ENCODE measurements around the gene GARS1. TPM values are rescaled to one million over a fixed set of nuclear protein-coding genes. Genes with fewer than 3 reads are reported as not detected.

GARS1 gene
- total RNA-seq, 1 donor from 2014 or later: 41.7 TPM

GRCh38 chr7:30659312-30659711, 64.6 kb downstream of the GARS1 start:
- H3K9me3 ChIP-seq: no peaks in the 10 kb centered on the region
- no peaks in the 10 kb centered on the region for H3K27me3 ChIP-seq
- H3K4me3 ChIP-seq: no peak overlapping the region
- H3K36me3 ChIP-seq: no peaks in the 10 kb centered on the region
- TF ChIP-seq, protein P1, sequence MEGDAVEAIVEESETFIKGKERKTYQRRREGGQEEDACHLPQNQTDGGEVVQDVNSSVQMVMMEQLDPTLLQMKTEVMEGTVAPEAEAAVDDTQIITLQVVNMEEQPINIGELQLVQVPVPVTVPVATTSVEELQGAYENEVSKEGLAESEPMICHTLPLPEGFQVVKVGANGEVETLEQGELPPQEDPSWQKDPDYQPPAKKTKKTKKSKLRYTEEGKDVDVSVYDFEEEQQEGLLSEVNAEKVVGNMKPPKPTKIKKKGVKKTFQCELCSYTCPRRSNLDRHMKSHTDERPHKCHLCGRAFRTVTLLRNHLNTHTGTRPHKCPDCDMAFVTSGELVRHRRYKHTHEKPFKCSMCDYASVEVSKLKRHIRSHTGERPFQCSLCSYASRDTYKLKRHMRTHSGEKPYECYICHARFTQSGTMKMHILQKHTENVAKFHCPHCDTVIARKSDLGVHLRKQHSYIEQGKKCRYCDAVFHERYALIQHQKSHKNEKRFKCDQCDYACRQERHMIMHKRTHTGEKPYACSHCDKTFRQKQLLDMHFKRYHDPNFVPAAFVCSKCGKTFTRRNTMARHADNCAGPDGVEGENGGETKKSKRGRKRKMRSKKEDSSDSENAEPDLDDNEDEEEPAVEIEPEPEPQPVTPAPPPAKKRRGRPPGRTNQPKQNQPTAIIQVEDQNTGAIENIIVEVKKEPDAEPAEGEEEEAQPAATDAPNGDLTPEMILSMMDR (IDR thresholded peaks at IDR 0.05): no peak
- H3K27ac ChIP-seq: no peak overlapping the region
- intact Hi-C loops (cut with DNase I): no loop called here
- no peak for DNase-seq (ENCODE audit: low spot score in 2 of 2)
- no peaks in the 10 kb centered on the region for H3K4me1 ChIP-seq

DNA sequence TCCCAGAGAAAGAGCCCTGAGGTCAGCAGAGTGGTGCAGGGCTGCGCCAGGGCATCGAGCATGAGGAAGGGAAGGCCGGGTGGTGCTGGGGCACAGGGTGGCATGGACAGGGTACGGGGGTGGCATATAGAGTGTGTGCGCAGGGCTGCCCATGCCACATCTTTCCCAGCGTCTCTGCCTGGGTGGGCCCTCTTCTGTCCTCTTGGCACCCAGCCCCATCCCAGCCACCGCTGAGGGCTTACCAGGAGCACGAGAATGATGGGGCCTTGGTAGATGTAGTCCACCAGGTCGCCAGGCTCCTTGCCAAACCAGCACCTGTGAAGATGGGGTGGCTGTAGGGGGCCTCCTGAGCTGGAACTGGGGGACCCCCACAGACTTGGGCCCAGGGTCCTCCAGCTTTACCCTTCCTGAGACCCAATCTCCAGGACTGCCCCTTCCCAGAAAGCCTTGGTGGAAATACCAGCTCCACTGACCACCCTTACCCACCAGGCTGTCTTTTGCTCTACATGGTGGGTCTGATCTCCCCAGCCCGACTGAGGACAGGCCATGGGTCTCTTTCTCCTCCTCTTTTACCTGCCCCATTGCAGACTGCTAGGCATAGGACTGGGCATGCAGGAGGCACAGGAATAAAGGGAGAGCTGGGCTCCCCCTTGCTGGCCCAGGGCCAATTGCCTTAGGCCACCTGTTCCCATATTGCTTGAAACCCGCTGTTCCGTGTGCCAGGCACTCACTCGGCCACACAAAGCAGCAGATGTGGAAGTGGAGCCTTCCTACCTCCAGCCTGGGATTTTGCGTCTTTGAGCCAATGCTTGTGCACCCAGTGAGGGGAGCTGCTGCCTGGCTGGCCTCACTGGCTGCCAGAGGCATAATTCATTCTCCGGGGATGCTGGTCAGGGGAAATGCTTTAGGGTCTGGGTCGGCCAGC, 65.9 kb downstream of the GARS1 start:
- H3K36me3 ChIP-seq: no peaks in the 10 kb centered on the region
- TF ChIP-seq, protein P1 (IDR thresholded peaks at IDR 0.05): no peak
- intact Hi-C loops (cut with DNase I): no loop called here
- H3K9me3 ChIP-seq: no peaks in the 10 kb centered on the region
- DNase-seq (ENCODE audit: low spot score in 2 of 2): no peak
- H3K27me3 ChIP-seq: no peaks in the 10 kb centered on the region
- no peak overlapping the region for H3K4me3 ChIP-seq
- no peak overlapping the region for H3K27ac ChIP-seq
- H3K4me1 ChIP-seq: no peaks in the 10 kb centered on the region

DNA sequence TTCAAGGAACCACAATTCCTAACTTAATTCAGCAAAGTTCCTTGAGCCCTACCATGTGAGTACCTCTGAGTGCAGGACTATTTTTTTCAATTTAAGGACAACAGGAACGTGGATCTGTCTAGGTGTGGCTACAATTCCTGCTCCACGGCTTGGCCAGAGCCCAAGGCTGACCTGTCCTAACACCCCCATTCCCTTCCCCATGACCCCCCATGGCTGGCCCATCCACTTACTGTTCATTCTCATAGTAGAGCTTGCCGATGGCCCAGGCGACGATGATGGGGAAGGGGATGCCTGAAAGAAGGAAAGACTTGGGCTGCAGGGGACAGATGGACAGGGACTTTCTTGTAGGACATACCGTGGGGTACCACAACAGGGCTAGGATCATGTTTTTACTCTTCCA, 67.2 kb downstream of the GARS1 start:
- Histone ChIP-seq H3K27ac (no peak overlapping the region), H3K9me3 (no peaks in the 10 kb centered on the region), H3K27me3 (no peaks in the 10 kb centered on the region), H3K4me1 (no peaks in the 10 kb centered on the region), H3K36me3 (no peaks in the 10 kb centered on the region), H3K4me3 (no peak overlapping the region)
- intact Hi-C loops (cut with DNase I): no loop called here
- no peak for DNase-seq (ENCODE audit: low spot score in 2 of 2)
- TF ChIP-seq, protein P1 (IDR thresholded peaks at IDR 0.05): no peak

- no peaks in the 10 kb centered on the region for H3K27me3 ChIP-seq
- H3K4me3 ChIP-seq: no peak overlapping the region
- H3K27ac ChIP-seq: no peak overlapping the region
- H3K36me3 ChIP-seq: no peaks in the 10 kb centered on the region
- H3K4me1 ChIP-seq: no peaks in the 10 kb centered on the region
- TF ChIP-seq, protein P1 (IDR thresholded peaks at IDR 0.05): no peak
- no peak for DNase-seq (ENCODE audit: low spot score in 2 of 2)
- H3K9me3 ChIP-seq: no peaks in the 10 kb centered on the region
- intact Hi-C loops (cut with DNase I): no loop called here
Observed at GRCh38 chr7:30662431-30662939, 67.8 kb downstream of the GARS1 start.

DNA sequence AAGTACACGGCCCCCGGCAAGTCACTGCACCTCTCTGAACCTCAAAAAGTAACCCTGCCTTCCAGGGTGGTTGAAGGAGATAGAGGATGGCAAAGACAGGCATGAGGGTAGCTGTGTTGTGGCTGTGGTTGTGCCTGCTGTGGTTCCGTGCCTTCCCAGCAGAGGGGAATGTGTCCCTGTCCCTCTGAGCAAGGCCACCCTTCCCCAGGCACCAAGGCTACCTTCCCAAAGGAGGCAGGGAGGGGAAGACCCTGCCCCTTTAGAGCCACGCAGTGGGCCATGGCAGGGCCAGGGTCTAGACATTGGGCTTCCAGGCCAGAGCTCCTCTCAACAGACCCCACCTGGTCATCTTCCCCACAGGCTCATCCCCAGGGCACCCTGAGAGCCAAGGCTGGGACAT, 68.7 kb downstream of the GARS1 start:
- DNase-seq (ENCODE audit: low spot score in 2 of 2): no peak

More for the DNA sequence above, 68.7 kb downstream of the GARS1 start:
- no peaks in the 10 kb centered on the region for H3K4me1 ChIP-seq
- intact Hi-C loops (cut with DNase I): no loop called here
- TF ChIP-seq, protein P1 (IDR thresholded peaks at IDR 0.05): no peak
- no peak overlapping the region for H3K27ac ChIP-seq
- no peak overlapping the region for H3K4me3 ChIP-seq
- no peaks in the 10 kb centered on the region for H3K9me3 ChIP-seq
- no peaks in the 10 kb centered on the region for H3K27me3 ChIP-seq
- no peaks in the 10 kb centered on the region for H3K36me3 ChIP-seq

Data from ascending aorta (tissue), 2 donors.